GM19035 (cell line): Measurements from ENCODE around the gene PRDM16.

ENCODE experiments used
- ATAC-seq: cut with Tn5 transposase; IDR thresholded peaks from one replicate; pipeline ENCODE4 v1.9.1; 2021; ENCODE audit not compliant: unreplicated experiment

Gene PRDM16

GRCh38 chr1:3347257-3348020, 278.4 kb downstream of the PRDM16 start:
- no peak for ATAC-seq

- no peak for ATAC-seq
Observed at GRCh38 chr1:3348196-3348865, 279.3 kb downstream of the PRDM16 start.

DNA sequence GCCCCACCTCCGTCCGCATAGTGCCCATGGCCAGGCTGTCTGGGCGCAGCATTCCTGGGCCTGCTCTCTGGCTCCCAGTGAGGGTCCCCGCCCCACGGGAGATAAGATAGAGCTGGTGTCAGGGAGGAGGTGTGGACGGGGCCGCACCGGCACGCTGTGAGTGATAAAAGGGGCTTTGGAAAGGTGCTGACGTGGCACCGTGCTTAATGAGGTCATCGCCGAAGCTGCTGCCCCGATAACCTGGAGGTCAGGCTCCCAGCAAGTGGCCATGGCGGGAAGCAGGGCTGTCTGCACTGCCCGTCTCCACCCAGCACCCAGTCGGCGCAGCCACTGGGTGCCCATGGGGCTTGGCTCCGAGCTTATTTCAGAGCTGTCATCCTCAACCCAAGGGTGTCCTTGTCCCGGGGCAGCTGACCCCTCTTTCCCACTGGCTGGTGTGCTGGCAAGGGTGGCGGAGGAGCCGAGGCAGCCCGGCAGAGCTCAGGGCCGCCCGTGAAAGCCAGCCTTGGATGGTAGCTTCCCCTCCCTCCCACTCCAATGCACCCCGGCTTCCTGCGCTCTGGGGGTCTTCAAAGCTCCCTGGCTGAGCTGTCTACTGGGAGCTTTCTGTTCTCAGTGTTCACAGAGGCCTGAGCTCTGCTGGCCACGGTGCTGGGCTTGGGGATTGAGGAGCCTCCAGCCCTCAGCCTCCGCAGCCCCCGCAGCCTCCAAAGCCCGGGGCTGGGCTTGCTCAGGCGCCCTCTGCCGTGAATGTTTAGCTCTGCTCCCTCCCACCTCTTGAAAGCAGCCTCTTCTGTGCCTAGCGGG, 280.4 kb downstream of the PRDM16 start:
- ATAC-seq: no peak

DNA sequence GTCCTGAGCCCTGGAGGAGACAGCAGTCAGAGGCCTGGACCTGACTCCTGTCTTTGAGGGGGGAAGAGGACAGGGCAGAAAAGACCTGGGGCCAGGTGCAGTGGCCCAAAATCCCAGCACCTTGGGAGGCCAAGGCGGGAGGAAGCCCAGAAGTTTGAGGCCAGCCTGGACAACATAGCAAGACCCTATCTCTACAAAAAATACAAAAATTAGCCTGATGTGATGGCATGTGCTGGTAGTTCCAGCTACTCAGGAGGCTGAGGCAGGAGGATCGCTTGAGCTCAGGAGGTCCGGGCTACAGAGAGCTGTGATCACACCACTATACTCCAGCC, 280.9 kb downstream of the PRDM16 start:
- ATAC-seq: no peak

DNA sequence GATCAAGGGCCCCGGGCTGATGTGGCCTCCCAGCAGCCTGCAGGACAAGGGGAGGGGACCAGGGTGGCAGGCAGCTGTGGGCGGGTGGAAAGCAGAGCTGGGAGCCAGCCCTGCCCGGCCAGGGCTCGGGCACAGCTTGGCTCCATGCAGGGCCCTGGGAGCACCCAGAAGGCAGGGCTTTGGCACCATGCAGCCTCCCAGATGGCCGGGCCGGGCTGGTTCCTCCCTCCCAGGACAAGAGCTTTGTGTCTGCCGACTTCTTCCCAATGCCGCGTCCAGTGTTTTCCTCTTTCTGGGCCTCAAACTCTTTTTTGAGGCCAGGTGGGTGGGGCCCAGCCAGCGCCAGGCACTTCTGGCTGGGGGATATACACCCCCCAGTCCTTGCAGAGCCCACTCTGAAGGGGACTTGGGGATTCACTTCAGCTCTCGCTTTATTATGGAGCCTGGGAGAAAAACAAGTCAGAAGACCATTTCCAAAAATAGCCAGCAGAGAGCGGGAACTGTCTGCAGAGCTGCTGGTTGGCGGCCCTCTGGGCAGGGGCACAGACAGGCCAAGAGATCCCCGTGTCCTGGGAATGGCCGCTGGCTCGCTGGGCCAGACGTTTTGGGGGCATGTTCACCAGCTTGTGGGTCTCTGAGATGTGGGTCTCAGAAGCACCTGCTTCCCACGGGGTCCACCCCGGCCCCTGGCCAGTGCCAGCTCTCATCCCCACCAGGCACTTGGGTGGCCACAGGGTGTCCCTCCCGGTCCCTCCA, 281.7 kb downstream of the PRDM16 start:
- no peak for ATAC-seq

- no peak for ATAC-seq
Observed at GRCh38 chr1:3351449-3352298, 282.7 kb downstream of the PRDM16 start.

GRCh38 chr1:3352299-3352951, 283.4 kb downstream of the PRDM16 start:
- no peak for ATAC-seq

DNA sequence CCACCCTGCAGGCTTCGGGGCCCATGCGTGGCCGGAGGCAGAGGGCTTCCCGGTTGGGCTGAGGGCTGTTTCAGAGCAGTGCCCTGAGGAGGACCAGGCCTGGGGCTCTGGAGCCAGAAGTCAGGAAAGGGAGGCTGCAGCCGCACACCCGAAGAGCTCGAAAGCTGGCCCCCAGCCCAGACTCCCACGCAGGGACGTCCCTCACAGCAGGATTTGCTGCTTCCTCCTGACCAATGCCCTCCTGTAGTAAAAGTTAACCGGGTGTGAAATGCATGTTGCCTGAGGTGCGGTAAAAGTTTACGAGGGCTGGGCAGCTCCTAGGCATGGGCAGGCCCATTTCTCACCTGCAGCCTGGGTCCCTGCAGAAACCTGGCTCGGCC, 283.9 kb downstream of the PRDM16 start:
- no peak for ATAC-seq

- ATAC-seq: no peak
Observed at GRCh38 chr1:3353876-3354275, 284.9 kb downstream of the PRDM16 start.

DNA sequence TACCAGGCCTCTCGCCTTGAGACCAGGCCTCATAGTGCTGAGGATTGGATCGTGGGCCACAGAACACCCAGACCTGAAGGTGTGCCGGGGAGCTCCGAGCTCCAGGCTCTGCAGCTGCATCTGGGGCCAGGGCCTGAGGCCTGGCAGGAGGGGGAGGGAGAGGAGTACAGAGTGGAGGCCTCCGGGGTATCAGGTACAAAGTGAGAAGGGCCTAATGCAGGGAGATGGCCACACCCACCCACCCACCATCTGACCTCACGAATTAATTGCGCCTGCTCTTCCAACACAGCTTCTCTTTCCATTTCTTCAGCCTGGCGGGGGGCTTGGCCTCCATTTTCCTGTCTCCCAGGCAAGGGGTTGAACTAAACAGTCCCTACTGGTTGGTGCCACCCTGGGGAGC, 286.1 kb downstream of the PRDM16 start:
- no peak for ATAC-seq

DNA sequence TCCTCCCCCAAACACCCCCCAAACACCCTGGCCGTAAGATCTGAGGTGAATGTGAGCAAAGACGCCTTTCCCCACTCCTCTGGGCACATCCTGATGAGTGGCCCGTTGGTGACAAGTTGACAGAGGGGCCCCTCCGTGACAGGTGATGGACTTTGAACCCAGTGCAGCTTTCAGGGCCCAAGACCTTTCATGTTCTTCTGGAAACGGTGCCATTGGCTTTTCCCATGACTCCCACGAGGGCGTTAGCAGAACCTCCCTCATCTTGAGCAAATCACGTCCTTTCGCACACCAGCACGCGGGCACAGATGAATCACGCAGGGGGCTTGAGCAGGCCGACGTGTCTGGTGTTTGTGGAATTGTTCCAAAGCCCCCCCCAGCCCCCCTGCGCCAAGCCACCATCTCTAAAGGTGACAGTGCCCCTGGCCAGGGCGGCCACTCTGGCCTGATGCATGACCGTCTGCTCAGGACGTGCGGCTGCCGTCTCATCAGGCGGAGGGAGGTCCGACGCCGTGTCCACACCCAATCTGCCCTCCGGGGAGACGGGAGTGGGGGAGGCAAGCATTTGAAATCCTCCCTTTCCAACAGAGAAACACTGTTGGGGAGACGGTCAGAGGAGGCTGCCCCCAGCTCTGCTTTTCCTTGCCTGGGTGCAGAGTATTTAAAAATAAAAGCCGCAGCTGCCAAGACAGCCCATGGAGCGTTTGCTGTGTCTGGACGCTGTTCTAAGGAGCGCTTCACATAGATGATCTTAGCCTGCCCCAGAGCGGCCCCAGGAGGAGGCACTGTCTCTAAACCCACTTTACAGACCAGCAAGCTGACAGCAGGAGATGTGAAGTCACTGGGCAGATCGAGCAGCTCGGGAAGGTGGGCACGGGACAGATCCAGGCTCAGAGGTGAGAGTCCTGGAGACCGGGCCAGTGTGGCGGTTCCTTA, 287.2 kb downstream of the PRDM16 start:
- ATAC-seq: no peak

DNA sequence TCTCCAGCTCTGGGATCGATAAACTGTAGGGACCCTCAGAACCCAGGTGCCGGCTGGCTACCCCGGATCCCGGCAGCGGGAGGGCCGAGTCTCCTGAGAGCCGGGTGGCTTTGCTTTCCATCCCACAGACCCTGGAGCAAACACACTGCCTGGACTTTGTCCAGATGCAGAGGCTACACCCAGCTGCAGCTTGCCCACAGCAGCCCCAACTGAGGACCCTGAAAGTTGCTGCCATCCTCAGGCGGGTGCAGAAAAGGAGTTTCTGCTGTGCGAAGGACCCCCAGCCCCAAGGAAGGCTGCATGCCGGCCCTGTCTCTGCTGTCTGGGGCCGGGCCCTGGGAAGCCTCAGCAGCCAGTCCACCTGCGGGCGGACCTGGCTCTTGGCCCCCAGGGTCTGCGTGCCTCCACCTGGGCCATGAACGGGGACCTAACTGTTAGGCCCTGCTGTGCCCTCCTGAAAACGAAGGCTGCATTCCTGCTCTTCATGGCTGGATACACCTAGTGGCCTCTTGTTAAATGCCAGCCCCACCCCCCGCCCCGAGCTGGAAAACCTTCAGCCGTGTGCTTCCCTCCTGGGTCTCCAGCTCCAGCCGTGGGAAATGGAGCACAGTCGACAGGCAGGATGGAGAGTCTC, 287.9 kb downstream of the PRDM16 start:
- no peak for ATAC-seq

DNA sequence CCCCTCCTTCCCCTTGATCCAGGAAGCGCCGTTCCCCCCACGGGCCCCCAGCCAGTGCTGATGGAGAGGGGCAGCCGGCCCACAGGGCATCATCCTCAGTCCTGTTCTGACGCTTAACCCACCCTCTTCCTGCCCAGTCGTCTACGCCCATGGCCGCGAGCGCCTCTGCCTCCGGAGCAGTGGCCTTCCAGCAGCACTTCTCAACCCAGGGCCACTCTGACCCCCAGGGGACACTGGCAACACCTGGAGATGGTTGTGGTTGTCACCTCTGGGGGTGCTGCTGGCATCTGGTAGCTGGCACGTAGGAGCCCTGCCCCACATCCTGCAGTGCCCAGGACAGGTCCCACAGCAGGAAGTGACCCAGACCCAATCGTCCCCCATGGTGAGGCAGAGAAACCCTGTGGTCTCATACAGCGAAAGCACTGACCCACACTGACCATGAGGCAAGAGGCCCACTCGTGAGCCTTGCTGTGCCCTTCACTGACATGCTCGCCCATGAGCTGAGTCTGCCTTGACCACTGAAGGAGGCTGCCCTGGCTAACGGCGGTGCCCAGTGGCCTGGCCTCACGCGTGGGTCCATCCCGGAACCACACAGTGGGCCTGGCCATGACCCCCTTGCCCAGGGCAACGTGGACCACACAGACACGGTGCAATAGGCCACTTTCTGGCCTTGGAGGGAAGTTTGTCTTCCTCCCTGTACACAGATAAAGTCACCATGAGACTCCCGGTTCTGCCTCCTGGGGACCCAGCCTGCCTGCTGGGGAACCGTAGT, 288.7 kb downstream of the PRDM16 start:
- no peak for ATAC-seq

GRCh38 chr1:3359351-3359750, 290.3 kb downstream of the PRDM16 start:
- no peak for ATAC-seq

- ATAC-seq: no peak
Observed at GRCh38 chr1:3359756-3360440, 290.9 kb downstream of the PRDM16 start.

- no peak for ATAC-seq
Observed at GRCh38 chr1:3360646-3361257, 291.7 kb downstream of the PRDM16 start.

- ATAC-seq: no peak
Observed at GRCh38 chr1:3363023-3363422, 294.0 kb downstream of the PRDM16 start.
